Transverse colon (tissue), 3 donors: ENCODE measurements around the gene HTR3A.

Experiments
- POLR2A ChIP-seq: fragments of 450-650 bp; IDR thresholded peaks from one replicate; pipeline ENCODE4 v1.6.1; 2016; ENCODE audit warnings: antibody characterized with exemption, mild to moderate bottlenecking, moderate library complexity
- TF ChIP-seq, protein P1 (sequence below), 5 experiments: fragments of 200-600 bp in 3 of 5; fragments of 450-650 bp in 2 of 5; sonication (generic) in 3 of 5; IDR thresholded peaks; 1 replicate in 2 of 5; 2 replicates in 3 of 5; pipeline ENCODE4 v1.5.1; 2016 to 2017; ENCODE audit warnings: antibody characterized with exemption in 5 of 5, inconsistent platforms in 3 of 5, mild to moderate bottlenecking in 2 of 5, moderate library complexity in 1 of 5

DNA sequence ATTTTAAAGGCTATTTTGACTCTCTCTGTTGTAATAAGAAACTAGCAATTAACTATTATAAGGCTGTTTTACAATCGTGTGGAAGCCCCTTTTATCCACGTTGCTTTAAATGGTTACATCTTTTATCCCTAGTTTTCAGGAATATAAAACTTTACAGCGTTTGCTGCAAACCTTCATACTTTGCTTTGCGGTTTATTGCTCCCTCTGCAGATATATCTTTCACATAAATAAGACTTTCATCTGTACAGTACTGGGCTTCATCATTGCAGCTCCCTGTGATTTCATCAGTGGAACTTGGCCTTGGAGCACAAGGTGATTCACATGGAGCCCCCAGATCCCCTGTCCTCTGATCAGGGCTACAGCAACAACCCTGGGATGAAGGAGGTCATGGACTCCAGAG is 25.6 kb downstream of the HTR3A start:
- no peak for TF ChIP-seq POLR2A
- TF ChIP-seq, protein P1, sequence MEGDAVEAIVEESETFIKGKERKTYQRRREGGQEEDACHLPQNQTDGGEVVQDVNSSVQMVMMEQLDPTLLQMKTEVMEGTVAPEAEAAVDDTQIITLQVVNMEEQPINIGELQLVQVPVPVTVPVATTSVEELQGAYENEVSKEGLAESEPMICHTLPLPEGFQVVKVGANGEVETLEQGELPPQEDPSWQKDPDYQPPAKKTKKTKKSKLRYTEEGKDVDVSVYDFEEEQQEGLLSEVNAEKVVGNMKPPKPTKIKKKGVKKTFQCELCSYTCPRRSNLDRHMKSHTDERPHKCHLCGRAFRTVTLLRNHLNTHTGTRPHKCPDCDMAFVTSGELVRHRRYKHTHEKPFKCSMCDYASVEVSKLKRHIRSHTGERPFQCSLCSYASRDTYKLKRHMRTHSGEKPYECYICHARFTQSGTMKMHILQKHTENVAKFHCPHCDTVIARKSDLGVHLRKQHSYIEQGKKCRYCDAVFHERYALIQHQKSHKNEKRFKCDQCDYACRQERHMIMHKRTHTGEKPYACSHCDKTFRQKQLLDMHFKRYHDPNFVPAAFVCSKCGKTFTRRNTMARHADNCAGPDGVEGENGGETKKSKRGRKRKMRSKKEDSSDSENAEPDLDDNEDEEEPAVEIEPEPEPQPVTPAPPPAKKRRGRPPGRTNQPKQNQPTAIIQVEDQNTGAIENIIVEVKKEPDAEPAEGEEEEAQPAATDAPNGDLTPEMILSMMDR (IDR thresholded peaks at IDR 0.05): no peak
